Right ventricle myocardium superior (tissue), 1 donor: ENCODE measurements around the gene NOTCH4. TPM values are rescaled to one million over a fixed set of nuclear protein-coding genes. Genes with fewer than 3 reads are reported as not detected.
"Not testable (repeated sequence)": the region's sequence is repeated elsewhere in the genome, so short reads cannot be mapped to it uniquely, and the experiment has no call there.

Source experiments
- ATAC-seq: fragments of 200-7000 bp; cut with Tn5 transposase; one replicate; pipeline ENCODE4 v1.9.1; 2020; ENCODE audit warnings: mild to moderate bottlenecking; ENCODE audit not compliant: poor library complexity
- DNase-seq: peaks from one replicate; pipeline ENCODE4 v3.0.0-alpha.2; 2020
- intact Hi-C: fragments of 100-400 bp; cut with DNase I; formaldehyde crosslinking; loops from one replicate; pipeline ENCODE4 v1.11.2; 2022
- total RNA-seq: library from RNA; stranded (reverse); fragmentation: NEBNext Ultra II Directional; extraction: Animal tissue kit (Norgen Biotek cat#: 25700); gene quantifications from one replicate; pipeline ENCODE4 v1.2.1, GENCODE V29; 2021
- donor health status: DM: no; HTN: yes; CAD: no; lungs with severe emphysema.

Gene NOTCH4
- total RNA-seq, 1 donor from 2014 or later = 22.4 TPM

- intact Hi-C loops = no loop called here
- no peak for ATAC-seq
Measured at GRCh38 chr6:32187009-32187709, 36.7 kb downstream of the NOTCH4 start.

GRCh38 chr6:32186151-32186840 is 37.6 kb downstream of the NOTCH4 start:
- DNase-seq, ATAC-seq, intact Hi-C loops: not testable (repeated sequence)

More at GRCh38 chr6:32187009-32187709, 36.7 kb downstream of the NOTCH4 start:
- DNase-seq = no peak

- ATAC-seq = peak; percentile 66
- intact Hi-C loops = not testable (repeated sequence)
- DNase-seq = peak; percentile 89
Measured at GRCh38 chr6:32185681-32186131, 38.2 kb downstream of the NOTCH4 start.

GRCh38 chr6:32184084-32184640 is 39.7 kb downstream of the NOTCH4 start, which contains the start of gene AGER:
Gene AGER (minus strand): TSS chr6:32184253. CDS start chr6:32184222, 31 bp downstream.
- DNase-seq (no peak), ATAC-seq (no peak)
- intact Hi-C loops = no loop called here

DNA sequence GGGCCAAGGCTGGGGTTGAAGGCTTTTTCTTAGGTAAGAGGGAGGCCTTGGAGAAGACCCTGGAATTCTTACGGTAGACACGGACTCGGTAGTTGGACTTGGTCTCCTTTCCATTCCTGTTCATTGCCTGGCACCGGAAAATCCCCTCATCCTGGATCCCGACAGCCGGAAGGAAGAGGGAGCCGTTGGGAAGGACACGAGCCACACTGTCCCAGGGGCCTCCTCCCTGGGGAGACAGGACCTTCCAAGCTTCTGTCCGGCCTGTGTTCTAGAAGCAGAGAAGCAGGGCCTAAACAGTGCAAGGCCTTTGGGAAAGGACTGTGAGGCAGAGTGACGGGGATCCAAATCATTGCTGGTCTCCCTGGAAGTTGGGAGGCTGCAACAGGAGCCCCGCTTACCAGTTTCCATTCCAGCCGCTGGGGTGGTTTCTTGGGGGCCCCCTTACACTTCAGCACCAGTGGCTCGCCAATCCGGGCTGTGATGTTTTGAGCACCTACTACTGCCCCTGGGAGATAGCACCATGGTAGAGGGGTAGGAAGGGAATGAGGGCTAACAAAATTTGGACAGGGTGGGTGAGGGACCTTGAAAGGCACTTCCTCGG is 40.3 kb downstream of the NOTCH4 start:
- DNase-seq (no peak), ATAC-seq (no peak)
- intact Hi-C loops = no loop called here

GRCh38 chr6:32183030-32183429 is 40.8 kb downstream of the NOTCH4 start:
- DNase-seq (no peak), ATAC-seq (no peak)
- intact Hi-C loops = no loop called here

- no peak for DNase-seq
- ATAC-seq = no peak
- intact Hi-C loops = no loop called here
Measured at GRCh38 chr6:32182555-32182981, 41.3 kb downstream of the NOTCH4 start.

DNA sequence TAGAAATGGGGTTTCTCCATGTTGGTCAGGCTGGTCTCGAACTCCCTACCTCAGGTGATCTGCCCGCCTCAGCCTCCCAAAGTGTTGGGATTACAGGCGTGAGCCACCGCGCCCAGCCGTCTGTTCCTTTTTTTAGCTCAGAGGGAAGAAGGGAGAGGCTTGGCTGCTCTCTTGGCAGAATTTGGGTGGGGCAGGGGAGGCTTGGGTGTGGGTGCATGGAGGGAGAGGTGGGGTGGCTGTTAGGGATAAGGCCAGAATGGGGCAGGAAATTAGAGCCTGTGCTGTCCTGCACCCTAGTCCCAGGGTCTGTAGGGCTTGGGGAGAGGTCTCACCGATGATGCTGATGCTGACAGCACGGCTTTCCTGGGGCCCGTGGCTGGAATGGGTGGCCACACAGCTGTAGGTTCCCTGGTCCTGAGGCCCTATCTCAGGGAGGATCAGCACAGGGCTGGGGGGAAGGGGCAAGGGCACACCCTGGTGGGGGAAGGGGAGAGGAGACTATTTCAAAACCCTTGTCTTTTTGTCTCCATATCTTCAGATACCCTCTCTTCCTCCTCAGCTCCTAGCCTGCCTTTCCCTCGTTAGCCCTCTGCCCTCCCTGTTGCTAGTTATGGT is 41.8 kb downstream of the NOTCH4 start:
- ATAC-seq (no peak), DNase-seq (no peak)
- intact Hi-C loops = no loop called here

DNA sequence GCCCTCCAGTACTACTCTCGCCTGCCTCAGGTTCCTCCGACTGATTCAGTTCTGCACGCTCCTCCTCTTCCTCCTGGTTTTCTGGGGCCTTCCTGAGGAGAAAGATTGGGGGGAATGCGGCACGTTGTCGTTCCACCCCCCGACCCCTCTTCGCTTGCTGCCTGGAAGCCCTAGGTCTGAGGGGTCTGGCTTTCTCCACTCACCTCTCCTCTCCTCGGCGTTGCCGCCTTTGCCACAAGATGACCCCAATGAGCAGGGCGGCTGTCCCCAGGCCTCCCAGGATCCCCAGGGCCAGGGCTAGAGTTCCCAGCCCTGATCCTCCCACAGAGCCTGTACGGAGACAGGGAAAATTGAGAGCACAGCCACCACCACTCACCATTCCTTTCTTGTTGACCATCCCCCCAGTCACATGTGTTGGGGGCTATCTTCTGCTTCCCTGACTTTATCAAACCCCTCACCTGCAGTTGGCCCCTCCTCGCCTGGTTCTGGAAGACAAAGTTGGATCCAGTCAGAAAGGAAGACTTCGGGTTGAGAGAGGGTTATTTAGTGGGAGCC is 42.6 kb downstream of the NOTCH4 start:
- ATAC-seq (no peak), DNase-seq (no peak)
- intact Hi-C loops = no loop called here

DNA sequence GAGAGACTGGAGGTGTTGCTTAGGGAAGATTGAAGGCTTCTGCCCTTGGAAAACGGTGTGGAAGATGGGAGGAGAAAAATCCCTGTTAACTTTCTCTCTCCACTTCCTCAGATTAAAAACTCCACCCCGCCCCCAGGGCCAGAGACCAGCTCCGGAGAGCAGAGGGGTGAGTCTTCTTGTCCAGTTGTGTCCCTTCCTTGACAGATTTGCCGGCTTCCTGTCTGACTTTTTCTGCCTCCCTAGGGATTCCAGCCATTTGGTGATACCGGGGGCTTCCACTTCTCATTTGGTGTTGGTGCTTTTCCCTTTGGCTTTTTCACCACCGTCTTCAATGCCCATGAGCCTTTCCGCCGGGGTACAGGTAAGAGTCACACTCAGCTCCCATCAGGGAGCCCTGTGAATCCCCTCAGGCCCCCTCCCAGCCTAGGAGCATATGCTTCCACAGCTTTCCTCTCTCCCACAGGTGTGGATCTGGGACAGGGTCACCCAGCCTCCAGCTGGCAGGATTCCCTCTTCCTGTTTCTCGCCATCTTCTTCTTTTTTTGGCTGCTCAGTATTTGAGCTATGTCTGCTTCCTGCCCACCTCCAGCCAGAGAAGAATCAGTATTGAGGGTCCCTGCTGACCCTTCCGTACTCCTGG is 44.0 kb downstream of the NOTCH4 start:
- intact Hi-C loops = no loop called here
- no peak for DNase-seq
- ATAC-seq = no peak

DNA sequence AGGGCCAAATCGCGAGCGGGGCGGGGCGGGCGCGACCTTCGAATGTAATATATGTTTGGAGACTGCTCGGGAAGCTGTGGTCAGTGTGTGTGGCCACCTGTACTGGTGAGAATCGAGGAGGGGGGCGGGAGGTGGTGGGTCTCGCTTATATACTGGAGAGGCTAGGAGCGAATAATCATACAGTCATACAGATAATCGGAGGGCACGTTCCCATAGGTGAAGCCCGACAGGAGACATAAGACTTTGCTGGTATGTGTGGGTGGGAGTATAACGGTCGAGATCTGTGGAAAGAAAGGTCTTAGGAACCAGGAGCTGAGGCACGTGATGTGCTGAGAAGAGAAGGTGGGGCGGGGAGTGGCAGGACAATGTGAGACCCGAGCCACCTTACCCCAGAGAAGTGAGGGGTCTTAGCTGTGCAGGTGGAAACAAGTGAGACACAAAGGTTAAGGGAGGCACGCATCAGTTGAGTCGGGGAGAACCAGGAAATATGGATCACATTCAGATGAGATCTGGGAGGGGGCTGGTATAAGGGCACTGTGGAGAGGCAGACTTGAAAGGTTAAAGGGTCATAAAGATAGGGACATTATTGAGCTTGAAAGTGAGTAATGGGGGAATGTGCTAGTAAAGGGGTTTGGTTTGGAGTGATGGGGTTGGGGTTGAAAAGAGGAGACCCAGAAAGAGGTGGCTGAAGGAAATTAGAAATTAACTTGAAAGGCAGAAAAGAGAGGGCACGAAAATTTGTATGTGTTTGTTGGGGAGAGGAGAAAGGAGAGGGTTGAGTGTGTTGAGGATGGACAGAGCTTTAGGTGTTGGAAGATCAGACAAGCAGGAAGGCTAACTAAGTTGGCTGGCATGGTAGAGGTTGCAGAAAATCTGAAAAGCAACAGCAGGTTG is 45.1 kb downstream of the NOTCH4 start:
- intact Hi-C loops = no loop called here
- ATAC-seq = no peak
- DNase-seq = no peak

DNA sequence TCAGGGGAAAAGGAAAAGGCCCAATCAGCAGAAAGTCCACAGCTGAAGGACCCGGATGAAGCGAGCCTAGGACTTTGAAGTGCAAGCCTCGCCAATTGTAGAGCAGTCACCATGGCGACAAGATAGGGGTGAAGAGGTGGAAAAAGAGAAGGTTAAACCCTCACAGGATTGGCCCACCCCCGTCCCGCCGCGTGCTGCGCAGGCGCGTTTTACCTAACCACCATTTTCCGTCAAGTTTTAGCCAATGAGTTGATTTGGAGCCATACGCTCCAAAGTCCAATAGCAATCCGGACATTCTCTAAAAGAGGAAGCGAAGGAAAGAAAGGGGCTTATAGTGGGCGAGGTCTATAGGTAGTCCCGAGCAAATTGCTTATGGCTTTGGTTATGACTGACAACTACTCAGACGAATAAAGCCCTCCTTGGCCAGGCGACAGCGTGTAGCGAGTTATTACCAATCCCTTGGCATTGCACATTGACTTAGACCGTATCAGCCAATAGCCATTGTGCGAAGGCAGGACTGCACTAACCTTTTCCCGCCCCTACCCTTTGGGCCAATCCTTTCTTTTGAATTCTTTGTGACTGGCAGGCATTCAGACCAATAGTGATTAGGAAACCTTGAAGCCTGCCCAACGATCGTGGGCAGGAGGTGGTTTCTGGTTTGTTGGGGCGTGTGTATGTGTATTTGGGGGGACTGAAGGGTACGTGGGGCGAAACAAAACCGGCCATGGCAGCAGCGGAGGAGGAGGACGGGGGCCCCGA is 45.9 kb downstream of the NOTCH4 start, which contains the start of gene RNF5:
RNF5 (plus strand) TSS at position 618 of the 759 bp plus-strand sequence; CDS start at position 725, 107 bp downstream.
- DNase-seq = peak; percentile 95
- ATAC-seq = peak; percentile 85
- intact Hi-C loops = no loop called here

DNA sequence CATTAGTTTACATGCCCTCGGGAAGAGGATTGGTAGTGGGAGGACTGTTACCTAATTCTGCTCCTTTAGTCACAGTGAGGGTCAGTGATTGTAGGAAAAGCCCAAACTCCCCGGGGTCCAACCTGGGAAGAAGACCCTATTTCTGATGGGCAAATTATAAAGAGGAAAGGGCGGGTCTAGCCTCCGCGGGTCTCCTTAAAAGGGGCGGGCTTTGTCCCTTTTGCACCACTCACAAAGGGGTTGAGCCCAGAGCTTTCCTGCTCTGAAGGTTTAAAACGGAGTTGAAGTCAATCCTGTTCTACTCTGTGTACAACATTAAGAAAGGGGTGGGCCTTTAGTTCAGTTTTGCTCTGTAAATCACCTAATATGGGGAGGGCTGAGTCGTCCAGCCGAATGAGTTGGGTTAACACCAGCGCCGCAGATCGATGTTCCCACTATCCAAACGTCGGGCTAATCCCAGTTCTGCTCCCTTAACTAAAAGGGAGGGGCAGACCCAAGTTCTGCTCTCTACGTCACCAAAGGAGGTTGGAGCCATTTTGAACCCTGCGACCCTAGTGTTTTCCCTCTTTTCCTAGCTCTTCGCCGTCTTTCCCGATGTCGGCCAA is 46.6 kb downstream of the NOTCH4 start:
- ATAC-seq (peak; percentile 19), DNase-seq (no peak)
- intact Hi-C loops = no loop called here

GRCh38 chr6:32176476-32177182 is 47.2 kb downstream of the NOTCH4 start:
- ATAC-seq = no peak
- DNase-seq = no peak
- intact Hi-C loops = no loop called here

DNA sequence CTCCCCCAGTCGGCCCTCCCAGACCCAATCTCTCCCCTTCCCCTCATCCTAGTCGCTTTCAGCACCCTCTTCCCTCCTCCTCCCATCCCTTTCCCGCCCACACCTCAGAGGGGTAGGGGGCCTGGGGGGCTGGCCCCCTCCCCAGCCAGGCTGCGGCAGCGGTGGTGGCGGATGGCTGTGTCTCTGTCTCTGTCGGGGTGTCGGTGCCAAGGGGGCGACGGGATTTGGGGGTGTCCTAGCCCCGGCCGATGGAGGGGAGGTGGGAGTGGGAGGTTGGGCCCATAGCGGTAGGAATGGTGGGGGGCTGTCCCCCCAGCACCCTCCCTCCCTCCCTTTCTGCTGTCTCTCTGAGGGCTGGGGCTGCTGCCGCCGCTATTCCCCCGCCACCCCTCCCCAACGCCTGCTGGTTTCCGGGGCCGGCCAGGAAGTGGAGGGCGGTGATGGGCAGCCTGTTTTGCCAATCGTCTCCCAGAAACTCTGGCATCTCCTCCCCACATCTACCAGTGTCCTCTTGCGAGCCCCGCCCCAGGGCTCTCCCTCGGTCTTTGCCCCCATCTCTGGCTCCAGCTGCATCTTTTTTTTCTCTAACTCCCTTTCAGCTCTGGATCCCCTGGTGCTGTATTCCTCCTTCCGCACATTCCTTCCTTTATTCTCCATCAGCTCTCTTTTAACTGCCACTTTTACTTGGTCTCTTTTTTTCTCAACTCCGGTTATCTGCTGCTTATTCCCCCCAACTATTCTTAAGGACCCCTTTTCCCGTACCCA is 48.0 kb downstream of the NOTCH4 start, which contains the start of gene AGPAT1:
AGPAT1 (minus strand) TSS at position 374 of the 765 bp plus-strand sequence. CDS start 4,588 bp downstream, outside the sequence.
- peak; percentile 99 for DNase-seq
- intact Hi-C loops = no loop called here
- peak; percentile 72 for ATAC-seq
